ENCODE data around the gene PCSK4. TPM values are rescaled to one million over a fixed set of nuclear protein-coding genes. Genes with fewer than 3 reads are reported as not detected.
A peak's percentile ranks its signal among the peaks of the same experiment; 100 is the strongest.

Gene PCSK4
- total RNA-seq, 1 experiment from 2014 or later: 9.1 TPM

- Histone ChIP-seq H3K27me3 (ENCODE audit: insufficient read depth, low read length) (no peaks in the 10 kb centered on the region), H3K27ac (ENCODE audit: insufficient read length, low read depth, low read length) (no peak overlapping the region), H2BK20ac (ENCODE audit: low read depth, low read length, poor library complexity, severe bottlenecking) (no peak overlapping the region), H4K91ac (ENCODE audit: insufficient read length, low read depth, low read length) (no peak overlapping the region), H3K56ac (ENCODE audit: insufficient read length, low read depth, low read length) (no peak overlapping the region), H4K20me1 (ENCODE audit: control insufficient read depth, insufficient read depth, insufficient read length) (no peaks in the 10 kb centered on the region), H3K4me2 (ENCODE audit: insufficient read depth, insufficient read length, low read length) (peak overlapping the region; percentile 14), H3K23ac (ENCODE audit: insufficient read length, low read depth, low read length) (no peak overlapping the region), H3K4me1 (ENCODE audit: insufficient read depth, low read length) (no peaks in the 10 kb centered on the region), H3K23me2 (ENCODE audit: insufficient read length, low read depth, low read length, poor library complexity, severe bottlenecking) (peaks cover 11% of the 10 kb centered on the region), H3K9ac (ENCODE audit: extremely low read depth, insufficient read length, low read length) (no peak overlapping the region), H2BK5ac (ENCODE audit: insufficient read length, low read length) (no peak overlapping the region), H3K18ac (ENCODE audit: insufficient read length, low read depth, low read length) (no peak overlapping the region), H2BK120ac (ENCODE audit: low read depth, low read length, poor library complexity, severe bottlenecking) (no peak overlapping the region), H3K4ac (ENCODE audit: low read depth, low read length) (no peak overlapping the region), H2BK15ac (ENCODE audit: low read depth, low read length) (no peak overlapping the region), H3K79me2 (ENCODE audit: insufficient read depth, low read length) (no peaks in the 10 kb centered on the region), H4K5ac (ENCODE audit: insufficient read length, low read depth, low read length) (no peak overlapping the region), H3K9me3 (ENCODE audit: control insufficient read depth, low read depth, low read length) (no peaks in the 10 kb centered on the region), H2AK5ac (ENCODE audit: insufficient read length, low read length) (no peak overlapping the region), H4K8ac (replicated peaks; ENCODE audit: insufficient read length, low read depth, low read length) (no peak overlapping the region), H3T11ph (ENCODE audit: low read length) (no peak overlapping the region), H2AFZ (ENCODE audit: low read length) (no peak overlapping the region), H3K14ac (ENCODE audit: insufficient read depth, low read length) (no peak overlapping the region), H3K79me1 (ENCODE audit: insufficient read depth, low read depth, low read length, poor library complexity, severe bottlenecking) (no peaks in the 10 kb centered on the region), H2BK12ac (ENCODE audit: insufficient read length, low read depth, low read length) (no peak overlapping the region)
- peaks cover 67% of the 10 kb centered on the region for H3K27me3 Mint-ChIP-seq (ENCODE audit: low read depth)
- WGBS (ENCODE audit: extremely low coverage, insufficient read length, low lambda C conversion rate): no CpG with 5 or more reads among the region's 12 CpGs
- H3K4me1 Mint-ChIP-seq: peaks cover 13 to 20% of the 10 kb centered on the region in 2 experiments
- TF ChIP-seq CTCF (conservative IDR thresholded peaks at IDR 0.05): no peak
- DNase-seq: no peak
- H3K27ac Mint-ChIP-seq: no peak overlapping the region
- no peaks in the 10 kb centered on the region for H3K36me3 Mint-ChIP-seq (ENCODE audit: insufficient read depth in 1 of 3, low read depth in 3 of 3)
- H3K9me3 Mint-ChIP-seq: peaks cover 0 to 4% of the 10 kb centered on the region in 2 experiments; a peak in 1 of 5 replicates
- peak overlapping the region in 1 of 2 experiments; percentile 59; a peak in 3 of 5 replicates for H3K4me3 Mint-ChIP-seq
Observed at GRCh38 chr19:1508507-1508856, 18.3 kb upstream of the PCSK4 start.
